Measurements from ENCODE around the gene TTC28.

TTC28 gene

DNA sequence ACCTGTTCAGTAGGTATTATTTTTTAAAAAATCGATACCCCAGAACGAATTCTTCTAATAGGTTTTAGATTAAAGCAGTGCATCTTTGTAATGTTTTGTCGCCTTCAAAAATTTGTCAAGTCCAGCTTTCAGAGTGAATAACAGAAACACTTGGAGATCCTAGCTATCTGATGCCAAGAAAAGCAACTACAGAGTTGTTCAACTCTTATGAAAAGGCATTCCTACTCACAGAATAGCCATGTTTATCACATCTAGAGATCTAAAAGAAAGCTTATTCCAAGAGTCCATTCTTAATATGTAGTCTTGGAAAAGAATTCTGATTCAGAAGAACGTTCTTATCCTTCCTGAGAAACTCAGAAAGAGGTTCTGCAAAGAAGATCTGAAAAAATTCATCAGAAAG lies 268.5 kb downstream of the TTC28 start:
- no peak for DNase-seq (ENCODE audit: low read depth in 2 of 3, low spot score in 1 of 3)

DNA sequence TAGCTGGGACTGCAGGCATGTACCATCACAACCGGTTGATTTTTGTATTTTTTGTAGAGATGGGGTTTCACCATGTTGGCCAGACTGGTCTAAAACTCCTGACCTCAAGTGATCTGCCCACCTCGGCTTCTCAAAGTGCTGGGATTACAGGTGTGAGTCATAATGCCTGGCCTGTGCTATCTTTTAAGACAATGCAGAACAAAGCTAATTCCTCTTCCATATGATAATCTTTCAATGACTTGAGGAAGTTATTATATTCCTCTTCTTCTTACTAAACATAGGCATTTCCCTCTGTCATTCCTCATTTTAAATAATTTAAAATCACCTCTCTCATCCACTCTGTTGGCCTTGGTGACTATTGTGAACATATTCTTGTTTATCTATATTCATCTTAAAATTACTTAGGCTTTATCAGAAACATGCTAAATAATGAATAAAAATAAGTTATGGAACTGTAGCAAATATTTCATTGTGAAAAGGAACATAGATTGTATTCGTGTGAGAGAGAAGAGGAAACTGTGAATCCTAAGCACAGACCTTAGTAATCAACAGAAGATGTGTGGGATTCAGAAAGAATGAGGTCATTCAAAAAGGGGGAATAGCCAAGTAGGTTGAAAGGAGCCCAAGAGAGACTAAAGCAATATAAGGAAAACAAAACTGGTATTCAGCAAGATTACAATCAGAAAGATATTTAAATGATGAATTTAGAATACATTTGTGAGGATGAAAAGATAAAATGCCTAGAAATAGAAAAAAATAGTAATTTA lies 269.4 kb downstream of the TTC28 start:
- no peak for DNase-seq (ENCODE audit: low read depth in 2 of 3, low spot score in 1 of 3)

DNA sequence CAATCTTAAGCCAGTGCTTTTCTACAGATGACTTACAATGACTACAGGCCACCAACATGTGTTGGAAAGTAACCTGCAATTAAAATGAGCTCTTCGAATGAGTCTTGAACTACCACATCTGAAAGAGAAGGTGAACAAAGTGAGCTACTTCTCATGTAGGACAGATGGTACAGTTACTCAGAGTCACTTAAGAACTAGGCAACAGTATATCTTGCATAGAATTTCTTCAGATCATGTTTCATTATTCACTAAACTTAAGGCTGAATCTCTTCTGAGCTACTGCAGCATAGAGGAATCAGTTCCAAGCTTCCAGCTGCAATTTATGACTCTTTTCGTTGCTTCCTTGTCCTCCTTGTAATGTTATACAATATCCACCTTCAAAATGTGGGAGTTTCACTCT lies 270.9 kb downstream of the TTC28 start:
- no peak for DNase-seq (ENCODE audit: low read depth in 2 of 3, low spot score in 1 of 3)

DNA sequence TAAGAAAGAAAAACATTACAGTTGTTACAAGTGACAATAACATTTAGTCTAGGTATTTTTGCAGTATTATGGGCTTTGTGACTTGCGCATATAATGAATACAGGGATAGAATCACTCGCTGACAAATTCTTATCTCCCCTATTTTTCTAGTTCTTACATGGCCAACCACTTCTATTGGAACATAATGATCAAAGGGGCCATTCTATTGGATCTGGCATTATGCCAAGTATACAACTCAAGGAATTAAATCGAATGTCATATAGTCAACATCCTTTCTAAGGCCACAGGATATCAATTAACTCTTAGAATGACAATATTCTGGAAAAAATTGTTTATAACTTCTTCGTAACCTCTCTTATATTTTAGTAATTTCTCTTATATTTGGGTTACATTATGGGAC lies 272.0 kb downstream of the TTC28 start:
- DNase-seq (ENCODE audit: low read depth in 2 of 3, low spot score in 1 of 3) = no peak

DNA sequence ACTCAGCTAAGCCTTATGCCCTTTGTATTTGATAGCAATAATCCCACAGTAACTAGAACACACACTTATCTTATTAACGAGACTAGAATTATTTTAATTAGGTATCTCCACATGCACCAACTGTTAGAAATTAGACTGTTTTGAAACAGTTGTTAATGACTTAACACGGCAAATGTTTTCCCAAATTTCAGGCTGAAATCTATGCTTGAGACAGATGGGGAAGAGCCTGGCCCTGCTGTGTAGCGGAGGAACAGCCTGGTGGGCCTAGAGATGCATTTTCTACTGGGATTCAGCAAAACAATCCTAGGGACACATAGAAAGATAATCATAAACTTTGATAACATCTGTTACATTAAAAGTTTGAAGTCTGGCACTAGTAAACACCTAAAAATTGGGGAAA lies 273.4 kb downstream of the TTC28 start:
- DNase-seq (ENCODE audit: low read depth in 2 of 3, low spot score in 1 of 3) = no peak

DNA sequence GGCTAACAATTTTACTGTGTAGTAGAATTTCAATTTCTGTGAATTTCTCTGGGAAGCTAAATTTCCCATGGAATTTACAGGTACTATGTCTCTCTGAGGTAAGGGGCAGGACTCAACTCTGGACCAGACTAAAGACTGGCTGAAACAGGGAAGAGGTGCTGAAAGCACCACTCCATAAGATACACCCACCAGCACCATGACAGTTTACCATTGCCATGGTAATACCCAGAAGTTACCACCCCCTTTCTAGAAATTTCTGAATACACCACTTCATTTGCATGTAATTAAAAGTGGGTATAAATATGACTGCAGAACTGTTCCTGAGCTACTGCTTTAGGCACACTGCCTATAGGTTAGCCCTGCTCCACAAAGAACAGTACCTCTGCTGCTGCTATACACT lies 274.1 kb downstream of the TTC28 start:
- DNase-seq (ENCODE audit: low read depth in 2 of 3, low spot score in 1 of 3) = no peak

DNA sequence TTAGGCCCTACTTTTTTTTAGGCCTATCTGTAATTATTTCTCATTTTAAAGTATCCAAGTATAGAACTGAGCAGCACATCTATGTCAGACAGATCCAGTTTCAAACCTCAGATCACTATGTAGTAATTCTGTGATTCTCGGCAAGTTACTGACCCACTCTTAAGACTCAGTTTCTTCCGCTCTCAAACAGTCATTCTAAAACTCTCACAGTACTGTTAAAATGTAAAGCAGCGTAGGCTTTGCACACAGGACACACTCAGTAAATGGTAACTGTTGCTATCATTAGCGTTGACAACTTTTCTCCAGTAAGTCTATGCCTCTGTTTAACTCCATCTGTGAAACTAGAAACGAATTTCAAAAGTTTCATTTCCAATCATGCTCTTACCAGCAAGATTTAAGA lies 277.1 kb downstream of the TTC28 start:
- DNase-seq (ENCODE audit: low read depth in 2 of 3, low spot score in 1 of 3) = no peak

DNA sequence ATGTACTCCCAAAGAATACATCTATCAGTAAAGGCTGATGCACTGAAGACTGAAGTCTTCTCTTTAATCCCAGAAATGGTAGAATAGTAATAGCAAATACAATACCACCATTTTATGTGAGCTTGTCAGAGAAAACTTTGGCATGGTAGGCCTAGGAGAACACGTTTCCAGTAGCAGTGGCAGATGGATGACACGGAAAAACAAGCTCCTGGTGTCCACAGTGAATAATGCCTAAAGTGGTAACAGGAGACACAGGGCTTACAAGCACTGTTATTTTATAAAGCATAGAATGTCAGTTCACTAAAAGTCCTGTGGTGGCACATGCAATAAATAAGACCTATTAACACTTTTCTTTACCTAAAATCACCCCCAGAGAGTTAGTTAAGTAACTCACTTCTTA lies 277.6 kb downstream of the TTC28 start:
- DNase-seq (ENCODE audit: low read depth in 2 of 3, low spot score in 1 of 3) = no peak

DNA sequence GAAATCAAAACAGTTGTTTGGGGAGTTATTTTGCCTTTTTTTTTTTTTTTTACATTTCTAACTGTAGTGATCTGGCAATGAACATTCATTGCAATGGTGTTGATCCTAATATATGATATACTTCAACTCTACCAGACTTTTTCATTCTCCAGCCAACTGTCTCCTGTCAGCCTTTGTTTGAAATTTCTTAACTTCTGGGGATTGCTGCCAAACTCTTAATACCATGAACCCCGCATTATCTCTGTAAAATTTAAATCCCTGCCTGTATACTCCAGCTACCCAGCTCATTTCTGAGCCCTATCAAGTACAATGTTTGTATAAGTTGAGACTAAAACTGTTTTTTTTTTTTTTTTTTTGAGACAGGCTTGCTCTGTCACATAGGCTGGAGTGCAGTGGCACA lies 280.7 kb downstream of the TTC28 start:
- DNase-seq (ENCODE audit: low read depth in 2 of 3, low spot score in 1 of 3) = no peak

DNA sequence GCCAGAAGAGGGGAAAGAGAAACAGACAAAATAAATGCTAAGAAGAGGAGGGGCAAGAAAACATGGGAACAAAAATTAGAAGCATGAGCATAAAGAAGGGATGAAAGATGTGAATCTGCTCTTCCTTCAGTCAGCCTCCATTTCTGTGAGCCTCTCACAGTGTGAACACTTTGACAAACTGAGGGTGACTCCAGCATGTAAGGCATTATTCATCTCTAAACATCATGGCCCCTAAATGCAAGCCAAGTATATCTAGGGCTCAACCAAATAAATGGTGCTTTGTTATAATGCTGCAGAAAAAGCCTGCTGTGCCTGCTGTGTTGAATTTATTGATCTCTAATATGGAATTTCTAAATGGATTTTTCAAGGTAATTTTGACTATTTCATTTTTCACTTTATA lies 281.3 kb downstream of the TTC28 start:
- no peak for DNase-seq (ENCODE audit: low read depth in 2 of 3, low spot score in 1 of 3)

DNA sequence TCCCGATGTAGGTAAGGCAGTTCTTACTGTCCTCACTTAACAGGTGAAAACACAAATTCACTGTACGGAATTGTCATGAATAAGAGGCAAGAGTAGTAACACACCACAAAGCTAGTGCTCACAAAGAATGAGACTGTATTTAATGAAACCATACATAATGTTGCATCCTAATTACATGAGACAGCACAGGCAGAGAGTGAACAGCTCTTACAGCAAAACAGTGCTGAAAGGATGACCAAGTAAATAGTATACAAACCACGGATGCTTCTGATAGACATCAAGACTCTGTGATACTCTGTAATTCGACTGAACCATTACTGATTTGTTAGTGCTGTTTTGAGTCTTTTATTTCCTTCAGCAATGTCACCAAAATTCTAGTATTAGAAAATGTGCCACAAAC lies 282.3 kb downstream of the TTC28 start:
- no peak for DNase-seq (ENCODE audit: low read depth in 2 of 3, low spot score in 1 of 3)

DNA sequence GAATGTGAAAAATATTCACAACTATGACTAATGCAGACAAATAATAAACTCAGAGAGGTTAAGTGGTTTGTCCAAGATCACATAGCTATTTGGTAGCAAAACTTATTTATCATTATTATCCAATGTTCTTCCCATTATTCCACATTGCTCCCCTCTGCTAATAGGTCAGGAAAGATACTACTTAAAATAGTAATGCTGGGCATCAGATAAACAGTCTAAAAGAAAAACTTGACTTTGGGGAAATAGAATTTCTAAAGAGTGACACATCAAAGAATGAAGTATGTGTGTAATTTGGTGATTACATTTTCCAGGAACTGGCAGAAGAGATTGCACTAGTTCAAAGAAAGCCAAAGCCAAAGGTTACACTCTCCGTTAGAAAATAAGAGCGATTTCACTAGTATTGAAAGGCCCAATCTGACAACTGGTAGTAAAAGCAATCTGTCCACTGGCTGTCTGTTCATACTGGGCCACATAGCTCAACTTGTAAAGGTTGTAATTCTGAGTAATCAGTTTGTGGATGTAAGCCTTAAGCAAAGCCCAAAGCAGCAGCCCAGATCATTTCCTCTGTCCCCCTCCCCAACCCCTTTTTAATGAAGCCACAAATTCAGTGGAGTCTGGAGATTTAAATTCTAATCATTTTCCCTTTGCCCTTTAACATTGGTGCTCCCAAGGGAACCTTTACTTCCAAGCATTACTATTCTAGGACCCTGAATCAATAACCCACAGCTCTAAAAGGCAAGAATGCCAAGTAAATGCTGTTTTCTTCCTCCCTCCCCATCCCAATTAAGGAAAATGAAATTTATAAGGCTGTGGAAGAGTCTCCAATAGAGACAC lies 283.5 kb downstream of the TTC28 start:
- DNase-seq (ENCODE audit: low read depth in 2 of 3, low spot score in 1 of 3) = no peak

DNA sequence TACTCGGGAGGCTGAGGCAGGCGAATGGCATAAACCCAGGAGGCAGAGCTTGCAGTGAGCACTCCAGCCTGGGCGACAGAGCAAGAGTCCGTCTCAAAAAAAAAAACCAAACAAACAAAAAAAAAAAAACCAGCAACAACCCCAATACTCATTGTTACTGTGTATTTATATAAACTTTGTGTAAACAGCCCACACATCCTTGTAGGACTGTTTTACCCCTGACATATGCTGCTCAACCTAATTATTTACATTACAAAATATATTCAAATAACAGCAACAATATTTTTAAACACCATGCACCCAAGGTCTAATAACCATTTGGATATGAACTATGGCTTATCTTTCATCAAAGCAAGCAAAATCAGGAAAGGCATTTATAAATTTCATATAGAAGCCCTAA lies 284.1 kb downstream of the TTC28 start:
- DNase-seq (ENCODE audit: low read depth in 2 of 3, low spot score in 1 of 3) = no peak

DNA sequence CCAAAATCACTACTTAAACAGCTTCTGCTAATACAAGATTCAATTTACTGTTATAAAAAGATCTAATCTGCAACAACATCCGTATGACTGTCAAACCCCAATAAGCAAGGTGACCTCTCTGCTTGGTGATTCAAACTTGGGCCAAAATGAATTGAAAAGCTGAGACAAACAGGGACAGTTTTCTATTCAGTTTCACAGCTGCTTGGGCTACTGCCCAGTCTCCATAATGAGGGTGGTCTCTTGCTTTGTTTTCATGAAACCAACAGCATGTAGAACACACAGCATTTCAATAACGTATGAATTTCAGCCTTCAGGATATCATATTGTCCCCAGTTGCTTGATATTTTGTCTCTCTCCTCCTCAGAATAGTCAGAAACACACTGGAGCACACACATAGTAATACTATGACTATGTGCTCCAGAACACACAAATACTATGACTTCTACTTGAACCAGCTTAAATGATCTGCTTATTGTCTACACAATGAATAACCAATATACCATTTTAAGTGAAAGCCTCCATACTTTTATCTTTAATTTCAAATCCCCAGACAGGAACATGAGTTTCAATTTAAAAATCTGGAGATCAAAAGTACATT lies 285.0 kb downstream of the TTC28 start:
- no peak for DNase-seq (ENCODE audit: low read depth in 2 of 3, low spot score in 1 of 3)

DNA sequence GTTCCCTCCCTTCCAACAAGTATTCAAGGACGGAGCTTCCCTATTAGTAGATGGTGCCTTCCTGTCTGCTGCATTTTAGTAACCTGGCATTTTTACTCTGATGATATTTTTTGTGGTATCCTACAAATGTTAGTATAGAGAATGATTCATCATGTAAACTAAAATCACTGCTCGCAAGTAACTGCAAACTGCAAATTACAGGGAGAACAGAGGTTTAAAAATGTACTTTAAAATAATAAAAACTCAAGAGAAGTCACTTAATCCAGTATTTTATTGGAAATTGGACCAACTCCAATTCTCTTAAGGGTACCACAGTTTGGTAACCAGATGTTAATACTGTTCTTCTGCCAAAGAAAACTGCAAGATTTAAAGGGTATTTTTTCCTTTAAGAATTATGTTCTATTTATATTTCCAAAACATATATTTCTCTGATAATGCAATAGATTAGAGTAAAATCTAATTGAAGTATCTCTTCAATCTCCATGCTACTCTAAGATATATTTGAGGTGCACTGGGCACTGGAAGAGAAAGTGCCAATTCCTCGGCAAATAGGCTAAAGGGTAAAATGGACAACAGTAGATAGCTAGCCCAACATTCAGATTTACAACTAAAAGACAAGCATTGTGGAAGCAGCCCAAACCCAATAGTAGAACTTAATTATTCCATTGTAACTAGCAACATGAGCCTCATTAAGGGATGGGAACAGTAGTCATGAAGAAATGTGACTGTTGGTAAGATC lies 298.0 kb downstream of the TTC28 start:
- DNase-seq (ENCODE audit: low read depth in 2 of 3, low spot score in 1 of 3) = no peak

DNA sequence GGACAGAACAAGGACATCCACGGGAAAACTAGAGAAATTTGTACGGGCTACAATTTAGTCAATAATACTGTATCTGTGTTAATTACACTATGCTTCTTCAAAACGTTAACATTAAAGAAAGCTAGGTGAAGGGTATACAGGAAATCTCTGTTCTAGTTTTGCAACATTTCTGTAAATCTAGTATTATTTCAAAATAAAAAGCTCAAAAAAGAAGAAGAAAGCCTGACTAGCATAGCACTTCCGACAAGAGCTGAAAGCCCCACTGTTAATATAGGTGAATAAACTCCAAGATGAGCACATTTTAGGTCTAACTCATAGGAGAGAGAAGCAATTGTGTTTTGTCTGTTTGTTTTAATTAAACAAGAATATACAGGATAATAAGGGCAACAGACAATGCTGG lies 299.7 kb downstream of the TTC28 start:
- no peak for DNase-seq (ENCODE audit: low read depth in 2 of 3, low spot score in 1 of 3)

DNA sequence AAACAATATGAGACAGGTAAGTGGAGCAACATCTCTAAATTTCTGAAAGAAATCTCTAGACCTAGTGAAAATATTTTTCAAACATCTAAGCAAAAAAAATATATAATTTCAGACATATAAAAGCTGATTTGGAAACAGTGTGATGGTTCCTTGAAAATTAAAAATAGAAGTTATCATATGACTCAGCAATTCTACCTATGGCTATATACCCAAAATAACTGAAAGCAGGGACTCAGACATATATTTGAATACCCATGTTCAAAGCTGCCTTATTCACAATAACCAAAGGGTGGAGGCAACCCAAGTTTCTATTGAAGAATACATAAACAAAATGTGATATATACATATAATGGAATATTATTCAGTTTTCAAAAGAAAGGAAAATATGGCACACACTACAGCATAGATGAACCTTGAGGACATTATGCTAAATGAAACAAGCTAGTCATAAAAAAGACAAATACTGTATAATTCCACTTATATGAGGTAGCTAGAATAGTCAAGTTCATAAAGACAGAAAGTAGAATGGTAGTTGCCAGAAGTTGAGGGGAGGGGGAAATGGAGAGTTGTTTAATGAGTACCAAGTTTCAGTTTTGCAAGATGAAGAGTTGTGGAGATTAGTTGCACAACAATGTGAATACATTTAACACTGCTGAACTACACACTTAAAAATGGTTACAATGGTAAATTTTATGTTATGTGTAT lies 300.4 kb downstream of the TTC28 start:
- DNase-seq (ENCODE audit: low read depth in 2 of 3, low spot score in 1 of 3) = no peak

DNA sequence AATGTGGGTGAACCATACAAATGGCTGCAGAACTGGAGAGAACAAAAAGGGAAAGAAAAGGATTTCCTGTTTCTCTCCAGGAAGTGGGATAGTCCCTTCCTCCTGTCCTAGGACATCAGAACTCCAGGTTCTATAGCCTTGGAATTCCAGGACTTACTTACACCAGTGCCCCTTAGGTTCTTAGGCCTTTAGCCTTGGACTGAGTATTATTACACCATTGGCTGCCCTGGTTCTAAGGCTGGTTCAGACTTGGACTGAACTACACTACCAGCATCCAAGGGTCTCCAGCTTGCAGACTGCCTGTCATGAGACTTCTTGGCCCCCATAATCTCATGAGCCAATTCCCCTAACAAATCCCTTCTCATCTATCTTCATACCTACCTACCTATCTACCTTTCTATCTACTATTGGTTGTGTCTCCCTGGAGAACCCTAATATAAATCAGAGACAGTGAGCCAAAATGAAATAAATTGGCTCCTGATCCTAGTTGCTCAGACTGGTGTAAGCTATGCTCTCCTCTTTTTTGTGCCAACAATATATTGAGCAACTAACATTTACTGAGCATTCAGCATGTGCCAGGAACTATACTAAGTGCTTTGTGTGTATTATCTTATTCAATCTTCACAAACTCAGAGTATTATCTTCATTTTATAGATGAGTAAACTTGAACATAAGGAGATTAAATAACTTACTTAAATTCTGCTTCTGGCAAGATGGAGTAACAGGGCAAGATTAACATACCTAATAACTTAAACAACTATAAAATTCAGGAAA lies 303.7 kb downstream of the TTC28 start:
- no peak for DNase-seq (ENCODE audit: low read depth in 2 of 3, low spot score in 1 of 3)

DNA sequence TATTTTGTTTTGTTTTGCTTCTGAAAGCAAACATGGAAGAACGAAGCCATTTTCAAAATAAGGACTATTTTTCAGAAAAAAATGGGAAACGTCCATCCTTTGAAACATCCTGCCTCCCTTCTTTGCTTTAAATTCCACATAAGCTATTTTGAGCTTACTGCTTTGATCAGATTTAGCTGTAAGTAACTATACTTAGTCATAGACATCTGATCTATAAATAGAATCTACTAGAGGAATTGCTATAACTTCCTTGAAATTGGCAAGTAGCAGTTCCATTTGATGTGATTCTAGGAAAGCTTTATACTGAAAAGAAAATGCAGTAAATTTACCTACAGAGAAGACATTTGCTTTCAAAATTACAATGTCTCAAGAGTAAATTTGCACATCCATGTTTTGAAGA lies 305.8 kb downstream of the TTC28 start:
- DNase-seq (ENCODE audit: low read depth in 2 of 3, low spot score in 1 of 3) = no peak

DNA sequence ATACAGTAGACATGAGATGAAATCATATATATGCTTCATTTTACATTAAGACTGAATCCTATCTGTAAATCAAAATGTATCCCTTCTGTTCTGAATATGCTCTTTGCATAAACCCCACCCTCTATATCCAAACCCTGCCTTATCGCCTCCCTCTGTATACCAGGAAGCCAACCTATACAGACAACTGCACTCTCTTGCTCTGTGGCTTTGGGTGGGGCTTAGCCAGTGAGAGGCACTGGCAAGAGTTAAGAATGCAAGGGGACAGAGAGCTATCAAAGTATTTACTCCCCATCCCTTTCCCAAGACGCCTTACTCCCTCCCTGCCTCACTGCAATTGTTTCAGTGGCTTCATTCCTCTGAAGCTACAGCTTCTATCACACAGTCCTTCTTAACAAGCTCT lies 309.8 kb downstream of the TTC28 start:
- no peak for DNase-seq (ENCODE audit: low read depth in 2 of 3, low spot score in 1 of 3)

All from stimulated activated CD4-positive, alpha-beta T cell treated with anti-CD3 and anti-CD28 coated beads, Interleukin-12 subunit alpha, Interleukin-12 subunit beta, amount 100 ng/mL, for 48 hours (primary cell).